Measurements from ENCODE around the gene NIPSNAP3A.

DNA sequence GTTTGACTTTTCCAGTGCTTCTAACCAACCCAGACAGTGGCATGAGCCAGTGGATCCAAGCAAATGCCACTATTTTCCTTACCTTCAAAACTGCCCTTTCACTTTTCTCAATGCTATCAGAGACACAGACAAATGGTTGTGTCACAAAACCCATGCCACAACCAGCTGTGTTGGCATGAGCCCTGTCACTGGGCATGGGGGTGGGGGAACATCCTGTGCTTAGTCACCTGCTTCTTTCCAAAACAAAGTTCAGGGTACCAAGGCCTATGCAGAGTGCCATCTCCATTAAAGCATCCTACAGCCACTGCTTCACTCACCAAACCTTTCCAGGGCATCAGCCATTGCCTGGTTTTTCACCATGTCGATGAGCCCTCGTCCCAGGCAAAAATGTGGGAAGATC is 46.6 kb downstream of the NIPSNAP3A start:
- TF ChIP-seq, protein P1, sequence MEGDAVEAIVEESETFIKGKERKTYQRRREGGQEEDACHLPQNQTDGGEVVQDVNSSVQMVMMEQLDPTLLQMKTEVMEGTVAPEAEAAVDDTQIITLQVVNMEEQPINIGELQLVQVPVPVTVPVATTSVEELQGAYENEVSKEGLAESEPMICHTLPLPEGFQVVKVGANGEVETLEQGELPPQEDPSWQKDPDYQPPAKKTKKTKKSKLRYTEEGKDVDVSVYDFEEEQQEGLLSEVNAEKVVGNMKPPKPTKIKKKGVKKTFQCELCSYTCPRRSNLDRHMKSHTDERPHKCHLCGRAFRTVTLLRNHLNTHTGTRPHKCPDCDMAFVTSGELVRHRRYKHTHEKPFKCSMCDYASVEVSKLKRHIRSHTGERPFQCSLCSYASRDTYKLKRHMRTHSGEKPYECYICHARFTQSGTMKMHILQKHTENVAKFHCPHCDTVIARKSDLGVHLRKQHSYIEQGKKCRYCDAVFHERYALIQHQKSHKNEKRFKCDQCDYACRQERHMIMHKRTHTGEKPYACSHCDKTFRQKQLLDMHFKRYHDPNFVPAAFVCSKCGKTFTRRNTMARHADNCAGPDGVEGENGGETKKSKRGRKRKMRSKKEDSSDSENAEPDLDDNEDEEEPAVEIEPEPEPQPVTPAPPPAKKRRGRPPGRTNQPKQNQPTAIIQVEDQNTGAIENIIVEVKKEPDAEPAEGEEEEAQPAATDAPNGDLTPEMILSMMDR (IDR thresholded peaks at IDR 0.05), result no peak
- TF ChIP-seq POLR2A (IDR thresholded peaks at IDR 0.05), result no peak

All from Peyer's patch (tissue), 4 donors.